Frontal cortex (tissue), 4 donors: ENCODE measurements around the gene PERP. TPM values are rescaled to one million over a fixed set of nuclear protein-coding genes. Genes with fewer than 3 reads are reported as not detected.
A peak's percentile ranks its signal among the peaks of the same experiment; 100 is the strongest.

ENCODE experiments used
- DNase-seq, 2 donors: peaks; one replicate each; pipeline ENCODE4 v3.0.0; 2012; ENCODE audit warnings: low spot score in 2 of 2
- FAIRE-seq: peaks from 2 replicates; lab custom pipeline; 2012; peaks lifted over from hg19 to GRCh38; lab: Jason Lieb, UNC
- total RNA-seq: library from RNA; depleted of rRNA; stranded (reverse); fragments of >200 nt; gene quantifications from one replicate; pipeline ENCODE4 v1.2.3, GENCODE V29; 2014
- donor health status: control.
- donor health status: control.
- donor health status: control.

The PERP gene
- total RNA-seq, 1 donor from 2014 or later = 1.6 TPM

DNA sequence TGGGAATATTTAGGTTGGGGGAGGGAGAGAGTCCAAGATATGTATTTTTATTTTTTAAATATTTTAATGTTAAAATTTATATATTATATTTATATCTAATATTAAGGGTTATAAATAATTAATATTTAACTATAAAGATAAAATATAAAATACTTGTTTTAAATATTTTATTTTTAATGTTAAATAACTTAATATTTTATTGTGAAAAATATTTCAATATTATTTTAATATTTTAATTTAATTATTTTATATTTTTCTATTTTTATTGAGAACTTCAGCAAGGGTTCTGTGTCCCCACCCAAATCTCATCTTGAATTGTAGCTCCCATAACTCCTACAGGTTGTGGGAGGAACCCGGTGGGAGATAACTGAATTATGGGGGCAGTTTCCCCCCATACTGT, 34.0 kb downstream of the PERP start:
- DNase-seq (no peak), FAIRE-seq (peak; percentile 99)

DNA sequence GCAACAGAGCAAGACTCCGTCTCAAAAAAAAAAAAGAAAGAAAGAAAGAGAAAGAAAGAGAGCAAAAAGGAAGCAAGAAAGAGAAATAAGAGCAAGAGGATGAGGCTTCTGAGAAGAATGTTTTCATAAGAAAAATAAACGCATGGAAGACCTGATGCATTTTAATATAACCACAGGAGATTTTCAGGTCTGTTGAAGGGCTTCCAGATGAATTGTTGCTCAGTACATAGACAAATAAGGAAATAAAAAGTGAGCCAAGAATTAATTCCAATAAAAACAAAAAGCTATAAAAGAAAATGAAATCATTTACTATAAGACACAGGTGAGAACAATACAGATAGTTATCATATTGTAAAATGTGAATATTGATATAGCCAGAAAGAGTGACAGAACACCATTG, 43.5 kb downstream of the PERP start:
- no peak for FAIRE-seq
- DNase-seq = no peak

DNA sequence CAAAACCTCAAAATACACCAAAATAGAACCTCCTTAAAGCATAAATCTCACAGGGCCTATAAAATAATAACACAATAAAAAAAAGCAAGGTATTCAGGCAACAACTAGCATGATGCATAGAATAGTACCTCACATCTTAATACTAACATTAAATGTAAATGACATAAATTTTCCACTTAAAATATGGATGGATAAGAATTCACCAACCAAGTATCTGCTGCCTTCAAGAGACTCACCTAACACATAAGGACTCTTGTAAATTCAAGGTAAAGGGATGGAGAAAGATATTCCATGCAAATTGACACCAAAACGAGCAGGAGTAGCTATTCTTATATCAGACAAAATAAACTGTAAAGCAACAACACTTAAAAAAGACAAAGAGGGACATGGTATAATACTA, 52.2 kb downstream of the PERP start:
- DNase-seq (no peak), FAIRE-seq (no peak)

DNA sequence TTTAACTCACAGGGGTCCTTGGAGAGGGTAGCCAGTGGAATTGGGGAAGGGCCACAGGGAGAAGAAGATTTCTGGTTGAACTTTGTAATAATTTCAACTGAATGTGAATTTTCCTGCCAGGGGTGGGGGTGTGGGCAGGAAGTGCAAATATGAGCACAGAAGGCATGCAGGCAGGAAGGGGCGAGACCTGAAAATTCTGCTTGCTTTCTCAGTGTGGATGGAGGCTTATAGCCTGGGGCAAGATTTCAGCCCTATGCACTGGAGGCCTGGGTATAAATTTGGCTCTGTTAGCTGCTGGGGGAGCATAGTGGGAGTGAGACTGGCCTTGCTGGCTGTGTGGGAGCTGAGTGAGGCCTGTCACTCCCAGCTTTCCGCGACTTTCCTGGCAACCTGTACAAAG, 54.4 kb downstream of the PERP start:
- no peak for FAIRE-seq
- DNase-seq = no peak

DNA sequence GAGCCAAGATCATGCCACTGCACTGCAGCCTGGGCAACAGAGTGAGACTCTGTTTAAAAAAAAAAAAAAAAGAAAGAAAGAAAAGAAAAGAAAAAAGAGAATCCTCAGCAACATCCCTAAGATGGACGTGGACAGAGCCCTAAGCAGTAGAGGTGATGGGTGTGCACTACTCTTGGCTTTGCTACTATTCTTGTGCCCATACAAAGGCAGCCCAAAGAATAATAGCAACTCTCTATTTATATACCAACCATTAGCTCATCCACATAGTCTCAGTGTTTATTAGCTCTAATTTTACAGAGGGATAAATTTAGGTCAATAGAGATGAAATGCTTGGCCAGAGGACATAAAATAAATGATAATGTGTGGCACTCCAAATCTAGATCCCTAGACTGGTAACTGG, 62.2 kb downstream of the PERP start:
- DNase-seq (no peak), FAIRE-seq (no peak)

DNA sequence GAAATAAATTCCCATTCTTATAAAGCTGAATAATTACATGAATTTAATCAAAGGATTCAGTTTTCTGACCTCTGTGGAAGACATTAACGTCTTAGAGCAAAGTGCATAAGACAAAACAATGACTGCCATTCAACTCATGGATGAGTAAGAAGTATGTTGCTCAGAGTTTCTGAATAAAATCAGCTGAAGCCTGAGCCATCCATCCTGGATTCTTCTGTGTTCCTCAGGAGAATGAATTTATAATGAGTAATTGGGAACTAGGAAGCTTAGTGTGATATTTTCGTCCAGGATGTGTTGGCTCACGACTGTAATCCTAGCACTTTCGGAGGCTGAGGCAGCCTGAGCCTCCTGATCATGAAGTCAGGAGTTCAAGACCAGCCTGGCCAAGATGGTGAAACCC, 62.8 kb downstream of the PERP start:
- no peak for FAIRE-seq
- DNase-seq = no peak

Other genes with a start within 250 kb of the PERP start
- gene TNFAIP3, start 240.2 kb downstream of the PERP start, total RNA-seq = 1.6 TPM
- 37.1 TPM for gene ARFGEF3, start 54.5 kb upstream of the PERP start, total RNA-seq
- not detected for gene PBOV1, start 111.1 kb upstream of the PERP start, total RNA-seq